ENCODE data around the gene RGS3.

Gene RGS3

DNA sequence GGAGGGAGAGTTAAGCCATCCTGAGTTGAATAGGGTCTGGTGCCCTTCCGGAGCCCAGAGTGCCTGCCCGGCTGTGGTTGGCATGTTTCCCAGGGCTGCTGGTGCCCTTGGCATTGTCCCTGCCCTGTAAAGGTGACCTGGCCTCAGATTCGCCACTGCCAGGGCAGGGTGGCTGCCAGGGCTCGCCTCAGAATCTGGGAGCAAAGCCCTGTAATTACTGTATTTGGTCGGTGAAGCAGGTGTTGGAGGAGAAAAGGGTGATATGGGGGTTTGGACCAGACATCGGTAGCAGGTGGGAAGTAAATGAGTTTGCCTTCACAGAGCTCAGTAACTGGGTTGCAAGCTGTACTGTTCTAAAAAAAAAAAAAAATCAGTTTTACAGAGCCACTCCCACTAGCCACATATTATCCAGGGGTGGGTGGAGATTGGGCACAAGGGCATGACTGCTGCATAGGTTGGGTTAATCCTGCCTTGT lies 47.6 kb downstream of the RGS3 start:
- DNase-seq, result peak in 4 of 51 donors; percentile 13 to 17 (median 15)

DNA sequence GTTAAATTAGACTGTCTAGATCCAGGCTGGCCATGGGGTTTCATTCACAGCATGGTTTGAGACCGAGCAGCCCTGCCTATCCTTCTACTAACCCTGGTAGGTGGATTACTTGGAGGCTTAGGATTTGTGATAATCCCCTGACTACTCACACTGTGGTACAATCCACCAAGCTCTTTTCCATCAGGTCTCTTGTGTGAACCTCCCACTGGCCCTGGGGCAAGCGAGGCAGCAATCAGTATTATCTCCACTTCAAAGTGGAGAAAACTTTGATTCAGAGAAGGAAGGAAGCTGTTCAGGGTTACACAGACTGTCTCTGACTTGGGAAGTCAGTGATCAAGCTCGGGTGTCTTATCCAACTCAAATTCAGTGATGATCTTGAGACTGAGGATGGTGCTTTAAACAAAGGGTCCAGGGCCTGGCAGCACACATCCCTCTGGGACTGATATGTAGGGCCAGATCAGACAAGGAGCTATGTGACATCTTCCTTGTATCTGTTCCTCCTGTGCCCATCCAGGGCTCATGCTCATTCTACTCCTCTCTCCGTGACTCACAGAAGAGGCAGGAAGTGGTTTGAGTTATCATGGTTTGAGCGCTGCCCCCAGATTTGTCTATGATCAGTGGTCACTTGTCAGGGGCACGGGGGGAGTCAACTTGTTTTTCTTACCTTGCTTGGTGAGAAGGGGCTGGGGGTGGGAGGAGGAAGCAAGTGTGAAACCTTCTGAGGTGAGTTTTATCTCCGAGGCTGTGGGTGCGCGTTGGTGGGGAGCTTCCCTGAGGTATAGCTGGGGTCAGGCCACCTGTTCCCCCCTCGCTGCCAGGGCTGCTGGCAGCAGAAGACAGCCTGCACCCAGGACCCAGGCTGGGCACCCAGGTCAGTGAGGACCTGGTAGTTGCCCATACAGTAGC lies 48.6 kb downstream of the RGS3 start:
- no peak for DNase-seq

DNA sequence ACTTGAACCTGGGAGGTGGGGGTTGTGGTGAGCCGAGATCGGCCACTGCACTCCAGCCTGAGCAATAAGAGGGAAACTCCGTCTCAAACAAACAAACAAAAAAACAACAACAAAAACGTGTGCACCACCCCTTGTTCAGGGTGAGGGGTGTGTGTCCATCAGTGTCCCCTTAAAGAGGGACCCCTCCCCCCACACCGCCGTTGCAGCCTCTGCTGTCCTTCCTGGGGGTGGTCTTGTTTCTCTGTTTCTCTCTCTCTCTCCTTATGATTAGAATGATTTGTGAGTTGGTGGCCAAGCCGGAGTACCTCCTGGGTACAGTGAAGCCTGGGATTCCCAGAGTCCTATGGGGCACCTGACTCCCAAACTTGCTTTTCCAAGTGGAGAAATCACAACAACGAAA lies 49.6 kb downstream of the RGS3 start:
- DNase-seq, result no peak

- no peak for DNase-seq
Observed at GRCh38 chr9:113513536-113513935, 50.0 kb downstream of the RGS3 start.

DNA sequence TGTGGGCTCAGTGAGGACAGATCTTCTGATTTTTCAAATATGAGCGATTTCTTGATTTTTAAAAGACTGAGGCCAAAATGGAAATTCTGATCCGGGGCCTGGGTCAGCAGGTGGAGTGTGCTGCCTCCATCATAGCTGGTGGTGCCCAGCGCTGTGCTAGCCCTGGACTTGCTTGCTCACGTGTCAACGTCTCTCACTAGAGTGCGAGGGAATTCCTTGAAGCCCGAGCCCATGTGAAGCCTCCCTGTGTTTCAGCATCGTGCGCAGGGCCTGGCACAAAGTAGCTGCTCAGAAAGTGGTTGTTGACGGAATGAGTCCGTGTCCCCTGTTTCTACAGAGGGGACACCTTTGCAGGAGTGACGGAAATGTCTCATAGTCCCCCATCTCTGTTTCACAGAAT lies 50.5 kb downstream of the RGS3 start:
- no peak for DNase-seq

DNA sequence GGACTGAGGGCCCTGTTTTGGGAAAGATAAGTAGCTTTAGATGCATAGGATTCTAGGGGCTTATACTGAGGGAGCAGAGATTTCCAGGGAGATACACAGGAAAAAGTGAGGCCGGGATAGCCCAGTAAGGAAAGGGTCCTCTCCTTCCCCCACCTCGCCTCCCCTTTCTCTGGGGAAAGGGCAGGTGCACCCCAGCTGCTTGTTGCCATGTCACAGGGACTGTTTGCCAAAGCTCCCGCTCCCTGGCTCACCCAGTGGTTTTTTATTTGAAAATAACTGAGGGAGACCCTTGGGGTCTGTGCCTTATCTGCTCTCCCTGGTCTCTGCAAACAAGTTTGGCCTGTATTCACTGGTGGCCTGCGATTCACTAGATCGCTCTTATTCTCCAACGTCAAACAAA lies 51.2 kb downstream of the RGS3 start:
- DNase-seq, result no peak

DNA sequence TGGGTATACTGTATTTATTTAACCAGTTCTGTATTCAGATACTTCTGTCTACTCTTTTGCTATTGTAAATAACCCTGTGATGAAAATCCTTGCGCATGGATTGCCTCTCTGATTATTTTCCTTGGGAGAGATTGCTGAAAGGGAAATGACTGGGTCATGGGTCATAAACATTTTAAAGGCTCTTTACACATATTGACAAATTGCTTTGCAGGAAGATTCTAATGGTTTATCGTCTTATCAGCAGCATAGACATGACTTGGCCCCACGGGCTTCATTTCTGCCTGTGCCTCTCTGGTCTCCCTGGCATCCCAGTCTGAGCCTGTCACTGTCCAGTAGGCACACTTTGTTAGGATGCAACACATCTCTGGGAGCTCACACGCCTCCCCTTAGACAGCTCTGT lies 52.3 kb downstream of the RGS3 start:
- no peak for DNase-seq

DNA sequence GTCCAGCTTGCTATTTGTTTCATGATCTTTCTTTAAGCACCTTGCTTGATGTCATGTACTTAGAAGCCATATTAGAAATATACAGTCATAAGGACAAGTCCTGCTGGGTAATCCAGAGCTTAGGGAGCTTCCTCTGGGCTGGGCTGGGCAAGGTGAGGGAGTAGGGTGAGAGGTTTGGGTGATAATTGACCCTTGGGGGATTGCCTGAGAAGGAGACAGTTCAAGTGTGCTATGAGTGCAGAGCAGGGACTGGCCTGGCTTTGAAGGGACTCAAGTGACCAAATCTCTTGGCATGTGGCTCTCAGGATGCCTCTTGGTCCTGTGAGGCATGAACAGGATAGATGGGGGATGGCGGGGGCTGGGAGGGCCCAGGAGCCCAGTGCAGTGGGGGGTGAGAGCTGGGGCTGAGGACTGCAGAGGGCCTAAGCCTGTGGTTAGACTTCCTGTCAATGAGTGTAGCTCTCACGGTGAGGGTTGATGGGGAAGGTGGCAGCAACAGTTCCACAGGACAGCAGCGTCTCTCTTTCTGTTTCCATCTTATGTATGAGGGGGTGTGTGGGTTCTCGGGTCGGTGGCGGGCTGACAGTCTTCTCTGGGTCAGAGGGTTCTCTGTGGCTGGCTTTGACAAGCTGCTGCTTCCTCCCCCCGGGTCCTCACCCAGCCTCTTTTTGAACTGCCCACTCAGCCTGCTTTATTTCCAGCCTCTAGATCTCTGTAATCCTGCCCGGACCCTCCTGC lies 53.5 kb downstream of the RGS3 start:
- no peak for DNase-seq

GRCh38 chr9:113519426-113520108 lies 56.0 kb downstream of the RGS3 start:
- DNase-seq, result no peak

- no peak for DNase-seq
Observed at GRCh38 chr9:113520109-113520642, 56.6 kb downstream of the RGS3 start.

DNA sequence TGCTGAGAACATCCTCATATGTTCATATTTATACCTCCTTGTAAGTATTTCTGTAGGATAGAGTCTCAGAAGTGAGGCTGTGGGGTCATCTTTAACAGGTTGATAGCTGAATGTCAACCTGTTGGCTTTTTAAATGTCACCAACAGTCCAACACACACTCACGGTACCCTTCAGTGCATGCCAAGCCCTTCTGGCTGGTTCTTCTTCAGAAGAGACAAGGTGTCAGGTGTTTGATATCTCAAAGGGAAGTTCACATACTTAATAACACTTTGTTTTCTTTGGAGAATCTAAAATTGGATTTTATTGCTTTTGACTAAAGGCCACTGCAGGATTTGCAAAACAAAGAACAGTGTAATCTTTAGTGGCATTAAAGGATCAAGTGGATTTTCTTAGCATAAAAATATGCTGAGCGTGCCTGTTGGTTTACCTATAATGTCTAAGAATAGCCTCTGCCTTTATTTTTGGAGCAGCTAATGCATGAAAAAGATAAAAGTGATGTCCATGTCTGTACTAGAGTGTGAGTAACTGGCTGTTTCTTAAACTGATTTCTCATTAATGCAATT lies 58.2 kb downstream of the RGS3 start:
- DNase-seq, result no peak

GRCh38 chr9:113522419-113522818 lies 58.9 kb downstream of the RGS3 start:
- DNase-seq, result no peak

DNA sequence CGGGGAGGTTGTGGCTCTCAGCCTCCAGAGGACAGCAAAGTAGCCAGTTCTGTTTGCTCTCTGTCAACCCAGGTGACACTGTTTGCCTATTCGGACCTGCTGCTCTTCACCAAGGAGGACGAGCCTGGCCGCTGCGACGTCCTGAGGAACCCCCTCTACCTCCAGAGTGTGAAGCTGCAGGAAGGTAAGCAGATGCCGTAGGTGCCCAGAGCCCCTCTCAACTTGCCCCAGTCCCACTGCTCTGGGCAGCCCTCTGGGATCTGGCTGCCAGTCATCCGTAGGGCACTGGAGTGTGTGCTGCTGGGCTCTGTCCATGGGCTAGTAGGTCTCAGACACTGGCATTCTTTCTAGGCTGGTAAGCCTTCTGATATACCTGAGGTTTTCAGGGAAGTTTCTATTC lies 59.3 kb downstream of the RGS3 start:
- no peak for DNase-seq

DNA sequence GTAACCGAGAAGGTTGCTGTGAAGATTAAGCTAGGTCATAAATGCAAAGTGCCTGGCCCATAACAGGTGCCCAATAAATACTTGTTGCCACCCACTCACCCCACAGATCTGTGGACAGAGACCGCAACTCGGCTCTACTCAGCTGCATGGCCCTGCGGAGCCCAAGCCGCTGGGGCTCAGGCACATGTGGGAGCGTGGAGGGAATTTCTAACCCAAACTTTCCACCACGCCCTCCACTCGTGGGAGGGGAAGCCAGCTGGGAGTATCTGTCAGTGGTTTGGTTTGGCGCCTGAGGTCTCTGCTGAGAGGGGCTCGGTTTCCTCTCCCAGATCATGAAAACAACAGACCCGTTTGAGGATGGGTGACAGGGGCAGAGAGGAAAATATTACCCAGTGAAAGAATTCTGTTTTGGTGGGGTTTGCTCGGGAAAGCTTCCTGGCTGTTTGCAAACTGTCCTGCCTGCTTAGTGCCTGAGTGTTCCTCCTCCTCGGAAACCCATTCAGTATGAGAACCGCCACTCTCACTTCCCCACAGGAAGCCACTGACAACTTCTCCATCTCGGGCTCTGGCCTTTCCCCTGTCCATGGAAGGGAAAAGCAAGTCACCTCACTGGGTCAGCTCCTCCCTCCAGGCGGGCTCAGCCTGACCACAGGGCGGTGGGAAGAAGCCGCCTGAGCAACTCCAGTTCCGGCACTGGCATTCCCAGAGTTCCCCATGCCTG lies 60.1 kb downstream of the RGS3 start:
- peak in 10 of 51 donors; percentile 11 to 25 (median 18) for DNase-seq

- DNase-seq, result no peak
Observed at GRCh38 chr9:113524468-113524867, 60.9 kb downstream of the RGS3 start.

DNA sequence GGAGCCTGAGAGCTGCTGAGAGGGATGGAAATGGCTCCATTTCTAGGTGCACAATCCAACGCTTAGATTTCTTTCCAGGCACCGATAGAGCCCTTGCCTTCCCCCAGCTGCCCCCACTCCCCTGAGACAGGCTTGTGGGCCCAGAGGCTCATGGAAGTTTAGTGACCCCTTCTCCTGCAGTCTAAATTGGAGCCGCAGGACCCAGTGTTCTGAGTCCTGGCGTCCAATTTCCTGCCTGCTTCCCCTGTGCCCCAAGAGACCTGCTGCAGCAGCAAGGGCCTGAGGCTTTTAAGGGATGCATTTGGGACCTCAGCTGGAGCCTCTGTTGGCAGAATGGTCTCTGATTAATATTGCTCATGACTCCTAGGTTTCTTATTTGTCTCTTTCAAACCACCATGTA lies 61.7 kb downstream of the RGS3 start:
- DNase-seq, result no peak

GRCh38 chr9:113525831-113526230 lies 62.3 kb downstream of the RGS3 start:
- DNase-seq, result no peak

- no peak for DNase-seq
Observed at GRCh38 chr9:113526231-113526746, 62.8 kb downstream of the RGS3 start.

- DNase-seq, result peak in 9 of 51 donors; percentile 9 to 67 (median 26)
Observed at GRCh38 chr9:113526841-113527240, 63.3 kb downstream of the RGS3 start.

DNA sequence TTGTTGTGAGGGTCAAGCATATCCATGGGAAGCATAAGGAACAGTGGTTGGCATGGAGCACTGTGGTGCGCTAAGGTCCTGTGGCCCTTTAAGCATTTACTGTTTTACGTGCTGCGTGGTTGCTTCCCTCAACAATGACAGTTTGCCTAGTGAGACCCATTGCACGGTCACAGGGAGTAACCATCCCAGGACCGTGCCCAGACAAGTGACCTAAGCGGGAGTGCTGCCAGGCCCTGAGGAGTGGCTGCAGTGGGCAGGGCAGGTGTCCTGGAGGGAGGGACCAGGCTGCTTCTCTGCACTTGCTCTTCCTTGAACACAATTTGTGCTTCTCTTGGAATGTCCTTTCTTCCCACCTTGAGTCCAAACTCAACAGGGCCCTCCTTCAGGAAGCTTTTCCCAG lies 64.6 kb downstream of the RGS3 start:
- DNase-seq, result no peak

- no peak for DNase-seq
Observed at GRCh38 chr9:113528811-113529210, 65.3 kb downstream of the RGS3 start.

Data from hypothalamus (tissue), 51 donors.